SH-SY5Y (cell line): ENCODE measurements around the gene DYRK2.

Source experiments
- GATA2 ChIP-seq: IDR thresholded peaks from 2 replicates; pipeline ENCODE4 v1.6.1; 2011; ENCODE audit warnings: mild to moderate bottlenecking, low read depth, low read length
- GATA3 ChIP-seq: IDR thresholded peaks from 2 replicates; pipeline ENCODE4 v1.6.1; 2011; ENCODE audit warnings: low read depth, mild to moderate bottlenecking, low read length, moderate library complexity

GRCh38 chr12:67626156-67626555, 22.4 kb upstream of the DYRK2 start:
- TF ChIP-seq GATA2 (no peak), GATA3 (no peak)
